MV-4-11 (cell line): ENCODE data around the gene KNTC1.
A peak's percentile ranks its signal among the peaks of the same experiment; 100 is the strongest.
"Not testable (repeated sequence)": the region's sequence is repeated elsewhere in the genome, so short reads cannot be mapped to it uniquely, and the experiment has no call there.

Experiments used
- DNase-seq: peaks from one replicate; lab custom pipeline; 2025; lab: John Stamatoyannopoulos, UW

The KNTC1 gene

GRCh38 chr12:122558745-122559641 lies 31.9 kb downstream of the KNTC1 start:
- no peak for DNase-seq

DNA sequence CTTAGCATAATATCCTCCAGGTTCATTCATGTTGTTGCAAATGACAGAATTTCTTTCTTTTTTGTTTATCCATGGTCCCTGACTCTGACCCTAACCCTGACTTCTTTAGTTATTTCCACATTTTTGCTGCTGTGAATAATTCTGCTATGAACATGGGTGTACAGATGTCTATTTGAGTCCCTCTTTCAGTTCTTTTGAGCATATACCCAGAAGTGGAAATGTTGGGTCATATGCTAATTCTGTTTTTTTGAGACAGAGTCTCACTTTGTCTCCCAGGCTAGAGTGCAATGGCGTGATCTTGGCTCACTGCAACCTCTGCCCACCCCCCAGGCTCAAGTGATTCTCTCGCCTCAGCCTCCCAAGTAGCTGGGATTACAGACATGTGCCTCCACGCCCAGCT lies 33.1 kb downstream of the KNTC1 start:
- peak; percentile 41 for DNase-seq

GRCh38 chr12:122563361-122563760 lies 36.3 kb downstream of the KNTC1 start:
- DNase-seq: no peak

- DNase-seq: not testable (repeated sequence)
Observed at GRCh38 chr12:122566816-122567215, 39.8 kb downstream of the KNTC1 start.

DNA sequence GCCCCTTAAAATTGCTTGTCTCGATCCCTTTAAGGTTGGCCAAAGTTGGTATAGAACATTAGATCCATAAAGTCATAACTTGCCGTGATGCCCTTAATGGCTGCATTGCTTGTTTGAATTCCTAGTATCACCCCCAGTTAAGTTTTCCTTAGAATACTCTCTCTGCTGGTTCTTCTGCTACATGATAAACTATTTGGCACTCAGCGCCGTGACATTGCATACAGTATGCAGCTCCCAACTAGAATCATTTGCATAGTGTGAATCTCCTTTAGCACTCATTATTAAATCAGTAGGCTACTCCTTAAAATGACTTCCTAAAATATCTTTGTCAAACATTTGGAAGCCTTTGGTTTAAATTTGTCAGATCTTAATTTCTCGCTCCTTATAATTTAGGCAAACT lies 42.2 kb downstream of the KNTC1 start:
- DNase-seq: no peak

DNA sequence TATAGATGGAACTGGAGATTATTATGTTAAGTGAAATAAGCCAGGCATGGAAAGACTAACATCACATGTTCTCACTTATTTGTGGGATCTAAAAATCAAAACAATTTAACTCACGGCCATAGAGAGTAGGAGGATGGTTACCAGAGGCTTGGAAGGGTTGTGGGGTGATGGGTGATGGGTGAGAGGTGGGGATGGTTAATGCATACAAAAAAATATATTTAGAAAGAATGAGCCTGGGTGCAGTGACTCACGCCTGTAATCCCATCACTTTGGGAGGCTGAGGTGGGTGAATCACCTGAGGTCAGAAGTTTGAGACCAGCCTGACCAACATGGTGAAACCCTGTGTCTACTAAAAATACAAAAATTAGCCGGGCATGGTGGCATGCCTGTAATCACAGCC lies 43.0 kb downstream of the KNTC1 start:
- not testable (repeated sequence) for DNase-seq

GRCh38 chr12:122571821-122572220 lies 44.8 kb downstream of the KNTC1 start:
- no peak for DNase-seq

DNA sequence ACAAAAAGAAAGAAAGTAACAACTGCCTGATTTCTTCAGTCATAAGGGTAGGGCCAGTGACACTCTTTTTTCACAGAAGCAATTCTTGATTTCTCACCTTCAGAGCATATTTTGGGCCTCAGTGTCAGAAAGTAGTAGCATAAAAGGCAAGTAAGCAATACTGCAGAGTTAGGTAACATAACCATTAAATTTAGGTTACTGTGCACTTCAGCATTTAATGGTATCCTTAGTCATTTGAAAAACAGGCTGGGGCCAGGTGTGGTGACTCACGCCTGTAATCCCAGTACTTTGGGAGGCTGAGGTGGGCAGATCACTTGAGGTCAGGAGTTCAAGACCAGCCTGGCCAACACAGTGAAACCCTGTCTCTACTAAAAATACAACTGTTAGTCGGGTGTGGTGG lies 56.2 kb downstream of the KNTC1 start:
- not testable (repeated sequence) for DNase-seq

DNA sequence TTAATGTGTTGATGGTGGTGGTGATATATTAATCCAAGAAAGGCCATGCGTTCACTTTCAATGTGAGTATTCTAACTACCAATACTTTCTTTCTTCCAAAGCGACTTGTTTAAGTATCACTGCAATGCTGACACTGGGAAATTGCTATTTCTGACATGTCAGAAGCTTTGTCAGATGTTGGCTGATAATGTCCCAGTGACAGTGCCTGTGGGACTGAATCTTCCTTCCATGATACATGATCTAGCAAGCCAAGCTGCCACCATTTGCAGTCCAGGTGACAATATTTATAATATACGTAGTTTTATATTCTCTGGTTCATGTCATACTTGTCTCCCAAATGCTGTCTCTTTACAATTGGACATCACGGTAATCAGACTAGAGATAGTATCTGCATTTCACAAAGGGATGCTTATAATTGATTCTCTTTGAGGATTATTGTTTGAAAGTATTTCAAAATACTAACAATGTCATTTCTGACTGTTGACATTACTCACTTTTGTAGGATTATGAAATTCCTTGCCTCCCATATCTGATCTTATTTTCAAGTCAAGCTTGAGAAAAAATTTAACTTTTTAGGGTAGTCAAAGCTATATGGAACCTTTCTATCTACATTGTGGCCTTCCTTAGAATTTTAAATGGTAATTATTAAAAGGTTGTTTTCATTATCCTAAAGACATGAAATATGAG lies 57.3 kb downstream of the KNTC1 start:
- no peak for DNase-seq

DNA sequence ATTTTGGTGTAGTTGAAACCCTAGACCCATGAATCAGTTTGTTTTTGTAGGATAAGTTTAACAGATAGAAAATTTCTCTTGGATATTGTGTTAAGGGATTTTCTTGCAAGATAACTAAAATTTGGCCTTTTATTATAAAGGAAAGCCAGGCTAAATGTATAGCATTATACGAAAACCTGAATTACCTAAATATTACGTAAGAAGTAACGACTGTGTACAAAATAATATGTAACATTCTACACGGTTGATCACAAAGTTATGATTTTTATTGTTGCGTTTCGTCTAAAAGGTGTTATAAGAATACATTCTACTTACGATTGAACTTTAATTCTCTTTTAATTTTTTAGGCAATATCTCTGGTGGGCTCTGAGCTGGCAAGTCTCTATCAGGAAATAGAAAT lies 63.9 kb downstream of the KNTC1 start:
- no peak for DNase-seq

DNA sequence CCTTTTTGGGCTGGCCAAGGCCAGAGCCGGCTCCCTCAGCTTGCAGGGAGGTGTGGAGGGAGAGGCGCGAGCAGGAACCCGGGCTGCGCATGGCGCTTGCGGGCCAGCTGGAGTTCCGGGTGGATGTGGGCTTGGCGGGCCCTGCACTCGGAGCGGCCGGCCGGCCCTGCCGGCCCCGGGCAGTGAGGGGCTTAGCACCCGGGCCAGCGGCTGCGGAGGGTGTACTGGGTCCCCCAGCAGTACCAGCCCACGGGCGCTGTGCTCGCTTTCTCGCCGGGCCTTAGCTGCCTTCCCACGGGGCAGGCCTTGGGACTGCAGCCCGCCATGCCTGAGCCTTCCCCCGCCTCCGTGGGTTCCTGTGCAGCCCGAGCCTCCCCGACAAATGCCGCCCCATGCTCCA lies 64.9 kb downstream of the KNTC1 start:
- not testable (repeated sequence) for DNase-seq

- not testable (repeated sequence) for DNase-seq
Observed at GRCh38 chr12:122592543-122592942, 65.5 kb downstream of the KNTC1 start.

DNA sequence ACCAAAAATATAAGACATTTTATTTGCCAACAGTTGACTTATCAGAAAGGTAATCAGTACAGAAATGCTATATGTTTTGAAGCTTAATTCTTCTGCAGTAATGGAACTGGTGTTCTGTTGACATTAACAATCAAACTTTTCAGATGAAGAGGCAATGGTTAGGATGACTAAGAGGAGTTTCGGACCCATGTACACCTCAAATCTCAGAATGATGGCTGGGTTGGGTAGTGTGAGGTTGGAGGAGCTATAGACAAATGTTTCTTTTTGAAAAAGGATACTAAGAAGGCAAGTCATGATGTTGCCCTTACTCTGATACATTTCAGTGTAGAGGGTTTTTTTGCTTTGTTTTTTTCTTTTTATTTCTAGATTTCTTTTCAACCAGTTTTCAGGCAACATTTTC lies 66.9 kb downstream of the KNTC1 start:
- no peak for DNase-seq

DNA sequence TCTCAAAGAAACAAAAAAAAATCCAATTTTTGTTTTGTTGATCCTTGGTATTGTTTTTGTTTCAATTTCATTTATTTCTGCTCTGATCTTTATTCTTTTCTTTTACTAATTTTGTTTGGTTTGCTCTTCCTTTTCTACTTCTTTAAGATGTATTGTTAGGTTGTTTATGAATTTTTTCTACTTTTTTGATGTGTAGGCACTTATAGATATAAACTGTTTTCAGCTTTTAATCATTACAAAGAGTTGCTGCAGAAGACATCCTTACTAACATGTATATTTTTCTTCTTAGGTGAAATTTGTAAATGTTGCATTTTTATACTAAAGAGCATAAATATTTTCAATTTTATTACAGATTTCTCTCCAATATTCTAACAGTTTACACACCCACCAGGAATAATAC lies 69.8 kb downstream of the KNTC1 start:
- no peak for DNase-seq

DNA sequence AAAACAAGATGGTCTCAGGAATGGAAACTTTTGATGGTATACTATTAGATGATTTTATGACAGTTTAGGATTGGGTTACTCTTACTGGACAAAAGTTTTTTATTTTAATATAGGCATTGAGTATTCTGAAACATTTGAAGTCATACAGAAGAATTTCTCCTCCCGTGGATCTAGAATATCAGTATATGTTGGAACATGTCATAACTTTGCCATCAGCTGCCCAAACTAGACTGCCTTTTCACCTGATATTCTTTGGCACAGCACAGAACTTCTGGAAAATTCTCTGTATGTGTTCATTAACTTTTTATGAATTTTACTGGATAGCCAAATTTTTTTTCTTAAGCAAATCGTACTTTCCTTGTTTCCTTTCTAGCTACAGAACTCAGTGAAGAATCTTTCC lies 75.4 kb downstream of the KNTC1 start:
- DNase-seq: no peak

DNA sequence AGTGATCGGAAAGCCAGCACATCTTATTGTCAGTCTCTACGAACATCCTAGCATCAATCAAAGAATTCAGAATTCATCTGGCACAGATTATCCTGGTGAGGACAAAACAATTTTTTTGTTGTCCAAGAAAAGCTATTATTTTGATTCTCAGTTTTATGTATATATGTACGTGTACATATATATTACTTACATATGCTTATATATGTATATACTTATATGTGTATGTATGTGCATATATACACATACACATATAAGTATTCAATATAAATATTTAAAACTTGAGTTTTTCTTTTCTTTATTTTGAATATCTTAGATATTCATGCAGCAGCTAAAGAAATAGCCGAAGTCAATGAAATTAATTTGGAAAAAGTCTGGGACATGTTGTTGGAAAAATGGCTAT lies 77.9 kb downstream of the KNTC1 start:
- no peak for DNase-seq

DNA sequence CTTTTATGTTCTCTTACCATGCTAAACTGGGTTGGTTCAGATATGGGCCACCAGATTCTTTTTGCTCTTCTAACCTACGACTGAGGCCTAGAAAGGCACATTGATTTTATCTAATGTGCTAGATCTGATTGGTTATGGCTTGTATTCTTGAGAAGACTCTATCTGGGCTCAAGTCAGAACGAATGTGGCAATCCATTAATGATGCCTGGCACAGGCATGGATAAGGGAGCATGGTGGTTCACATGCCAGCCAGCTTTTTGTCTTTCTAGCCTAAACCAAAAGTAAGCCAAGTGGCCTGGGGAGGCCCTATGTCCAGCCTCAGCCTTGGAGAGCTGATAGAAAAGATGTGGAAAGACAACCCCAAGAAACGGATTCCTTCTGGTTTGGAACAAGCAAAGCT lies 82.7 kb downstream of the KNTC1 start:
- no peak for DNase-seq

- DNase-seq: no peak
Observed at GRCh38 chr12:122610207-122610606, 83.2 kb downstream of the KNTC1 start.

DNA sequence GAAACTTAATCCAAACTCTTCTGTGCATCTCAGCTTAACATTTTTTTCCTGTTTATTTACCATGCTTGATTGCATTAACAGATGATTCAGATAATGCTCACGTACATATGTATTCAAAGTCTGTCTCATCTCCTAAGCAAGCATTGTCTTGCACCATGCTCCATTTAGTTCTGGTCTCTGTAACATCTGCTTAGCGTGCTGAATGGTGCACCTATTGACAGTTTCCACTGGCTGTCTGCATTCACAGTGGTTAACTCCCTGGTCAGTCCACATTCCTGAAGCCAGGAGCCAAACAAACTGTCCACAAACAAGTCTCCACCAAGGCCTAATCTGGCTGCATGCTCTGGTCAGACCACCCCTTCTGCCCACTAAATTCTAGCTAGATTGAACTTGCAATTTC lies 83.9 kb downstream of the KNTC1 start:
- no peak for DNase-seq

- DNase-seq: no peak
Observed at GRCh38 chr12:122614839-122615238, 87.8 kb downstream of the KNTC1 start.

GRCh38 chr12:122615780-122616179 lies 88.7 kb downstream of the KNTC1 start:
- DNase-seq: no peak

DNA sequence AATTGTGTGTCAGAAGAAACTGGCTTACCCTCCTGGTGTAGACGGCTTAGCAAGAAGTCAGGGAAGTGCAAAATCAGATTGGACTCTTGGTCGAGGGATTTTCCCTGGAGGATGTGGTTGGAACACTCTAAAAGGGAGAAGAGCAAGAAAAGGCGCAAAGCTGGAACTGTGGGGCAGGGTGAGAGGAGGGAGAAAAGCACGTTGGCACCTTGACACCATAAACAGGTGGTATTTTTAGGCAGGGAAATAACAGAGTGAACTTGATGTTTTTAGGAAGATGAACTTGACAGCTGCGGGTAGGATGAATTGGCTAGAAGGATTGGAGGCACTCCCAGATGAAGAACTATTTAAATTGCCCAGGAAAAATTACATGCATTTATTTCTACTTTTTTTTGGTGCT lies 108.4 kb downstream of the KNTC1 start:
- no peak for DNase-seq

DNA sequence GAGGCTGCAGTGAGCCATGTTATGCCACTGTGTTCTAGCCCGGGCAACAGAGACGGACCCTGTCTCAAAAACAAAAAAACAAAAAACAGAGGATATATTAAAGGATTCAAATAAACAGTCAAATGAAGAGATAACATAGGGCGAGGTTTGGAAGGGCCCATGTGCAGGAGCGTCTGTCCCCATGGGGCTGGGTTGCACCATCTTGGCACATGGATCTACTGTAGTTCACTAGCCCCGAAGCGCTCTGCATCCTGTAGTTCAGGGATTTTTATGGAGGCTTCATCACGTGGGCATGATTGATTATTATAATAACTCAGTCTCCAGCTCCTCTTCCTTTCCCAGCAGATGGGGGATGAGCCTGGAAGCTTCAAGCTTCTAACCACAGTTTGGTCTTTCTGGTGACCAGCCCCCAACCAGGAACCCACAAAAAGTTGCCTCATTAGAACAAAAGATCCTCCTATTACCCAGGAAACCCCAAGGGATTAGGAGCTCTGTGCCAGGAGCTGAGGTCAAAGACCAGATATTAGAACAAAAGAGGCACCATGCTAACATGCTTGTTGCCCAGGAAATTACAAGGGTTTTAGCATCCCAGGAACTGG lies 116.3 kb downstream of the KNTC1 start:
- peak; percentile 86 for DNase-seq
